ENCODE data around the gene CCDC78. TPM values are rescaled to one million over a fixed set of nuclear protein-coding genes. Genes with fewer than 3 reads are reported as not detected.
A peak's percentile ranks its signal among the peaks of the same experiment; 100 is the strongest.

The CCDC78 gene
- total and polyA plus RNA-seq, 2 of the 13 experiments (the other 11 are each of a cell fraction or from before 2014, with no cell fraction given), result 0.53 to 1.5 TPM

- no peak for TF ChIP-seq ZNF850 (CRISPR knock-in tag; conservative IDR thresholded peaks at IDR 0.05)
- no peak for TF ChIP-seq HIC2 (CRISPR knock-in tag; IDR thresholded peaks at IDR 0.05; ENCODE audit: low read depth)
- TF ChIP-seq ERF (CRISPR knock-in tag; IDR thresholded peaks at IDR 0.05), result 0 out of 2 replicates have a peak, but pooled peaks have one; percentile 17
- no peak for TF ChIP-seq ZEB1 (IDR thresholded peaks at IDR 0.05; ENCODE audit: insufficient replicate concordance, low read depth)
- peak; percentile 84; the same call in 1 of the 2 replicates for TF ChIP-seq ZNF772 (CRISPR knock-in tag; IDR thresholded peaks at IDR 0.05)
- TF ChIP-seq, protein P1, sequence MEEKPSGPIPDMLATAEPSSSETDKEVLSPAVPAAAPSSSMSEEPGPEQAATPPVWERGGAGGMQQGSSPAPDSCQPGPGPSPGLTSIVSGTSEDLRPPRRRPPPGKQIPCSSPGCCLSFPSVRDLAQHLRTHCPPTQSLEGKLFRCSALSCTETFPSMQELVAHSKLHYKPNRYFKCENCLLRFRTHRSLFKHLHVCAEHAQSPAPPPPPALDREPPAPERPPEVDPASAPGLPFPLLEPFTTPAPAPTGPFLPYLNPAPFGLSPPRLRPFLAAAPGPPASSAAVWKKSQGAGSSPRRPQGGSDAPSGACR (CRISPR knock-in tag; IDR thresholded peaks at IDR 0.05), result peak; percentile 11; the same call in 1 of the 2 replicates
- TF ChIP-seq DPF2 (CRISPR knock-in tag; IDR thresholded peaks at IDR 0.05; ENCODE audit: borderline replicate concordance, low read depth), result no peak
- peak; percentile 70 for TF ChIP-seq YEATS4 (CRISPR knock-in tag; IDR thresholded peaks at IDR 0.05; ENCODE audit: borderline replicate concordance)
- no peak for TF ChIP-seq GATA4 (IDR thresholded peaks at IDR 0.05; ENCODE audit: borderline replicate concordance, low read depth)
- peak; percentile 81 for TF ChIP-seq ZBTB7B (CRISPR knock-in tag; IDR thresholded peaks at IDR 0.05)
- peak; percentile 54; the same call in 1 of the 2 replicates for TF ChIP-seq PITX1 (CRISPR knock-in tag; IDR thresholded peaks at IDR 0.05)
- peak; percentile 77; the same call in 1 of the 2 replicates for TF ChIP-seq KLF9 (CRISPR knock-in tag; IDR thresholded peaks at IDR 0.05; ENCODE audit: low read depth)
- TF ChIP-seq CSRNP1 (CRISPR knock-in tag; IDR thresholded peaks at IDR 0.05), result 0 out of 2 replicates have a peak, but pooled peaks have one; percentile 48
- TF ChIP-seq SSRP1 (CRISPR knock-in tag; IDR thresholded peaks at IDR 0.05), result peak; percentile 5; the same call in 1 of the 2 replicates
- peak; percentile 43; the same call in 1 of the 2 replicates for TF ChIP-seq ELF3 (CRISPR knock-in tag; IDR thresholded peaks at IDR 0.05)
- peak; percentile 57; the same call in 1 of the 2 replicates for TF ChIP-seq HOXA3 (CRISPR knock-in tag; IDR thresholded peaks at IDR 0.05)
- TF ChIP-seq, protein P2, sequence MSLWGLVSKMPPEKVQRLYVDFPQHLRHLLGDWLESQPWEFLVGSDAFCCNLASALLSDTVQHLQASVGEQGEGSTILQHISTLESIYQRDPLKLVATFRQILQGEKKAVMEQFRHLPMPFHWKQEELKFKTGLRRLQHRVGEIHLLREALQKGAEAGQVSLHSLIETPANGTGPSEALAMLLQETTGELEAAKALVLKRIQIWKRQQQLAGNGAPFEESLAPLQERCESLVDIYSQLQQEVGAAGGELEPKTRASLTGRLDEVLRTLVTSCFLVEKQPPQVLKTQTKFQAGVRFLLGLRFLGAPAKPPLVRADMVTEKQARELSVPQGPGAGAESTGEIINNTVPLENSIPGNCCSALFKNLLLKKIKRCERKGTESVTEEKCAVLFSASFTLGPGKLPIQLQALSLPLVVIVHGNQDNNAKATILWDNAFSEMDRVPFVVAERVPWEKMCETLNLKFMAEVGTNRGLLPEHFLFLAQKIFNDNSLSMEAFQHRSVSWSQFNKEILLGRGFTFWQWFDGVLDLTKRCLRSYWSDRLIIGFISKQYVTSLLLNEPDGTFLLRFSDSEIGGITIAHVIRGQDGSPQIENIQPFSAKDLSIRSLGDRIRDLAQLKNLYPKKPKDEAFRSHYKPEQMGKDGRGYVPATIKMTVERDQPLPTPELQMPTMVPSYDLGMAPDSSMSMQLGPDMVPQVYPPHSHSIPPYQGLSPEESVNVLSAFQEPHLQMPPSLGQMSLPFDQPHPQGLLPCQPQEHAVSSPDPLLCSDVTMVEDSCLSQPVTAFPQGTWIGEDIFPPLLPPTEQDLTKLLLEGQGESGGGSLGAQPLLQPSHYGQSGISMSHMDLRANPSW (CRISPR knock-in tag; IDR thresholded peaks at IDR 0.05; ENCODE audit: borderline replicate concordance), result no peak
- no peak for TF ChIP-seq ZNF232 (CRISPR knock-in tag; IDR thresholded peaks at IDR 0.05; ENCODE audit: borderline replicate concordance)
- TF ChIP-seq POLR2G (IDR thresholded peaks at IDR 0.05; ENCODE audit: low read depth, low read length), result peak; percentile 20; the same call in 1 of the 2 replicates
- TF ChIP-seq ATRX (CRISPR knock-in tag; IDR thresholded peaks at IDR 0.05; ENCODE audit: borderline replicate concordance), result no peak
- peak; percentile 81 for TF ChIP-seq KDM2A (CRISPR knock-in tag; IDR thresholded peaks at IDR 0.05; ENCODE audit: borderline replicate concordance, low read depth)
- TF ChIP-seq ARNTL (CRISPR knock-in tag; IDR thresholded peaks at IDR 0.05), result peak; percentile 68
Observed at GRCh38 chr16:678858-679813, 47.1 kb downstream of the CCDC78 start (continued).
